Endothelial cell of umbilical vein (primary cell): ENCODE measurements around the gene TRRAP. TPM values are rescaled to one million over a fixed set of nuclear protein-coding genes. Genes with fewer than 3 reads are reported as not detected.

Experiments
- BruUV-seq: library from RNA; stranded (reverse); fragments of 400-500 nt; replicated peaks from 2 replicates; lab custom pipeline; 2021; lab: Mats Ljungman, UMichigan
- CTCF ChIA-PET: fragments of 300-600, 350-600 bp; sonication (Branson Sonifier 250); formaldehyde crosslinking; loops from one replicate; lab custom pipeline; 2021; ENCODE audit warnings: antibody characterized with exemption, inconsistent platforms; lab: Charles Lee
- POLR2A ChIA-PET: fragments of 300-600, 350-600 bp; sonication (Branson Sonifier 250); formaldehyde crosslinking; loops from one replicate; lab custom pipeline; 2021; ENCODE audit warnings: antibody characterized with exemption, inconsistent platforms; lab: Charles Lee
- DNase-seq: peaks from one replicate; pipeline ENCODE4 v3.0.0-alpha.2; 2011; ENCODE audit warnings: low read depth, low spot score
- FAIRE-seq: peaks from 2 replicates; lab custom pipeline; 2011; peaks lifted over from hg19 to GRCh38; lab: Jason Lieb, UNC
- H2AFZ ChIP-seq: 2 replicates; pipeline ENCODE4 v1.6.0; 2012; ENCODE audit warnings: low read depth, low read length, control low read depth, inconsistent platforms
- H3K27ac ChIP-seq: 2 replicates; pipeline ENCODE4 v1.5.1; 2011; ENCODE audit warnings: low read depth, mild to moderate bottlenecking, control low read depth, low read length, moderate library complexity; ENCODE audit not compliant: insufficient read depth
- H3K27me3 ChIP-seq, 2 experiments: 2 replicates each; pipeline versions ENCODE4 v1.6.0 to v1.6.1; 2011; ENCODE audit warnings: low read length in 2 of 2, mixed read lengths in 1 of 2; ENCODE audit not compliant: control insufficient read depth in 2 of 2, insufficient read depth in 2 of 2
- H3K36me3 ChIP-seq, 2 experiments: 2 replicates in 1 of 2; 3 replicates in 1 of 2; pipeline ENCODE4 v1.5.1; 2011; ENCODE audit warnings: low read length in 2 of 2, mild to moderate bottlenecking in 1 of 2, moderate library complexity in 1 of 2; ENCODE audit not compliant: control insufficient read depth in 2 of 2, insufficient read depth in 2 of 2; ENCODE audit errors: extremely low read depth in 1 of 2
- H3K4me1 ChIP-seq: 3 replicates; pipeline ENCODE4 v1.5.1; 2011; ENCODE audit warnings: mild to moderate bottlenecking, low read length; ENCODE audit not compliant: control insufficient read depth, insufficient read depth; ENCODE audit errors: extremely low read depth
- H3K4me2 ChIP-seq: 2 replicates; pipeline ENCODE4 v1.6.1; 2011; ENCODE audit warnings: low read length, control low read depth, mixed read lengths; ENCODE audit not compliant: insufficient read depth
- H3K4me3 ChIP-seq, 3 experiments: fragments of 200-600 bp in 1 of 3; sonication (generic), shearing (Covaris generic) in 1 of 3; replicated peaks in 1 of 3; 2 replicates each; pipeline ENCODE4 v1.5.1; 2011 to 2016; ENCODE audit warnings: control low read depth in 3 of 3, low read length in 3 of 3, mild to moderate bottlenecking in 2 of 3, inconsistent platforms in 1 of 3, low read depth in 1 of 3, moderate library complexity in 1 of 3; ENCODE audit not compliant: insufficient read depth in 1 of 3
- H3K79me2 ChIP-seq: 2 replicates; pipeline ENCODE4 v1.6.0; 2012; ENCODE audit warnings: low read length, inconsistent platforms; ENCODE audit not compliant: control insufficient read depth, insufficient read depth
- H3K9ac ChIP-seq: replicated peaks from 2 replicates; pipeline ENCODE3; 2011; ENCODE audit warnings: low read length, control low read depth; ENCODE audit not compliant: insufficient read depth; ENCODE audit errors: extremely low read depth
- H3K9me1 ChIP-seq: replicated peaks from 3 replicates; pipeline ENCODE4 v1.6.0; 2011; ENCODE audit warnings: mild to moderate bottlenecking, low read length; ENCODE audit not compliant: control insufficient read depth, insufficient read depth; ENCODE audit errors: extremely low read depth
- H3K9me3 ChIP-seq: replicated peaks from 2 replicates; pipeline ENCODE4 v1.5.1; 2012; ENCODE audit warnings: low read length, inconsistent platforms; ENCODE audit not compliant: control insufficient read depth, insufficient read depth
- H4K20me1 ChIP-seq: replicated peaks from 2 replicates; pipeline ENCODE3; 2011; ENCODE audit warnings: mild to moderate bottlenecking, low read length; ENCODE audit not compliant: control insufficient read depth, insufficient read depth; ENCODE audit errors: extremely low read depth
- CTCF ChIP-seq, 2 donors: IDR thresholded peaks; 1 replicate in 1 of 2; 2 replicates in 1 of 2; pipeline ENCODE4 v1.5.1; 2011; ENCODE audit warnings: low read length in 2 of 2, mild to moderate bottlenecking in 2 of 2, moderate library complexity in 2 of 2, control low read depth in 1 of 2, inconsistent platforms in 1 of 2, low read depth in 1 of 2; ENCODE audit not compliant: insufficient read depth in 1 of 2; ENCODE audit errors: extremely low read depth in 1 of 2
- GATA2 ChIP-seq: IDR thresholded peaks from 2 replicates; pipeline ENCODE4 v1.7.0; 2011; ENCODE audit warnings: low read depth, mild to moderate bottlenecking, moderate library complexity, mixed read lengths, low read length; ENCODE audit not compliant: insufficient read length, insufficient read depth
- MYC ChIP-seq: IDR thresholded peaks from one replicate; pipeline ENCODE4 v1.6.1; 2011; ENCODE audit warnings: mild to moderate bottlenecking, low read depth, low read length
- POLR2A ChIP-seq: IDR thresholded peaks from 2 replicates; pipeline ENCODE4 v1.6.1; 2012; ENCODE audit warnings: low read depth, mild to moderate bottlenecking, control low read depth, low read length
- POLR2AphosphoS5 ChIP-seq: IDR thresholded peaks from 2 replicates; pipeline ENCODE4 v1.6.1; 2012; ENCODE audit warnings: low read depth, mild to moderate bottlenecking, control low read depth, low read length, moderate library complexity; ENCODE audit not compliant: insufficient read depth
- dilution Hi-C: fragments of 300-500 bp; cut with MboI; formaldehyde crosslinking; loops from one replicate; pipeline ENCODE4 v1.15.0; 2019; ENCODE audit warnings: low sequenced_read_pairs; ENCODE audit not compliant: extremely low pct_ligation_motif_present
- intact Hi-C: fragments of 100-400 bp; cut with micrococcal nuclease; formaldehyde crosslinking; loops from one replicate; pipeline ENCODE4 v1.10.0; 2022
- polyA plus RNA-seq, 4 experiments: library from polyadenylated mRNA; depleted of rRNA in 3 of 4; stranded (reverse) in 3 of 4; unstranded in 1 of 4; fragments of >200 nt; gene quantifications; 2 replicates each; pipeline versions ENCODE4 v1.2.1 to v1.2.3, GENCODE V29; 2011 to 2012; ENCODE audit warnings: missing spikeins in 1 of 4
- total RNA-seq: library from RNA; stranded (reverse); gene quantifications from 2 replicates; pipeline ENCODE4 v1.2.3, GENCODE V29; 2021

TRRAP gene
- total and polyA plus RNA-seq, 2 donors (not counting 3 experiments of a cell fraction or from before 2014, with no cell fraction given) = 21.8 to 45.8 TPM

- Histone ChIP-seq H4K20me1 (no peaks in the 10 kb centered on the region), H3K9me1 (no peaks in the 10 kb centered on the region), H3K36me3 (no peaks in the 10 kb centered on the region), H2AFZ (no peak overlapping the region), H3K79me2 (no peaks in the 10 kb centered on the region), H3K4me2 (no peak overlapping the region), H3K4me3 (no peak overlapping the region), H3K9ac (no peak overlapping the region), H3K9me3 (no peaks in the 10 kb centered on the region), H3K4me1 (no peaks in the 10 kb centered on the region), H3K27ac (no peak overlapping the region), H3K27me3 (peaks cover 23 to 24% of the 10 kb centered on the region in 2 experiments)
- no peak for DNase-seq
- TF ChIP-seq MYC (no peak), POLR2AphosphoS5 (no peak), POLR2A (no peak), CTCF (IDR thresholded peaks at IDR 0.05; ENCODE audit: extremely low read depth in 1 of 2, insufficient read depth in 1 of 2, low read depth in 1 of 2, low read length in 2 of 2) (no peak), GATA2 (no peak)
- POLR2A ChIA-PET = no interaction called here
- no TSS peak for BruUV-seq
- CTCF ChIA-PET = interaction anchor here (2.6 kb wide), 1 partner anchor 39 kb away, joined by 14 read pairs; no protein-coding TSS in a partner anchor
- intact Hi-C loops = no loop called here
- dilution Hi-C loops = no loop called here
- FAIRE-seq = no peak
Measured at GRCh38 chr7:98870807-98871491, 7.4 kb upstream of the TRRAP start.
